ENCODE data around the gene RBM39. TPM values are rescaled to one million over a fixed set of nuclear protein-coding genes. Genes with fewer than 3 reads are reported as not detected.

The RBM39 gene
- total and polyA plus RNA-seq, 2 of the 8 experiments (the other 6 are each of a cell fraction or from before 2014, with no cell fraction given): 78.0 to 219 TPM

GRCh38 chr20:35657271-35657670 is 84.8 kb downstream of the RBM39 start:
- H2BK15ac ChIP-seq (ENCODE audit: low read length): no peak overlapping the region
- no peak overlapping the region for H3K14ac ChIP-seq (ENCODE audit: insufficient read length)
- H3K23me2 ChIP-seq (ENCODE audit: low read depth, low read length): no peaks in the 10 kb centered on the region
- H3K18ac ChIP-seq (ENCODE audit: extremely low read depth, low read length): no peak overlapping the region
- peaks cover 75 to 100% of the 10 kb centered on the region in 2 experiments for H3K79me2 ChIP-seq (ENCODE audit: control insufficient read depth in 1 of 2, insufficient read depth in 2 of 2, low read length in 2 of 2)
- POLR2A ChIA-PET (ENCODE audit: partially characterized antibody): interaction anchor here (0.8 to 3.7 kb wide), 7 partner anchors 8 to 85 kb away, joined by 4 to 28 read pairs (median 4); partner anchors contain the start of gene RBM39
- H3K36me3 ChIP-seq (ENCODE audit: control insufficient read depth in 2 of 4, insufficient read depth in 4 of 4, low read length in 3 of 4): peaks cover 10 to 35% (median 22%) of the 10 kb centered on the region in 4 experiments; a peak in 7 of 8 replicates
- no peak overlapping the region for H2BK20ac ChIP-seq (ENCODE audit: low read length)
- DNase-seq (ENCODE audit: low read depth in 1 of 2, low spot score in 2 of 2): no peak
- H3K4me3 ChIP-seq (ENCODE audit: extremely low read depth in 1 of 4, insufficient read depth in 2 of 4, low read depth in 3 of 4, low read length in 4 of 4): no peak overlapping the region
- TF ChIP-seq RAD21 (IDR thresholded peaks at IDR 0.05 in 1 of 2, conservative IDR thresholded peaks at IDR 0.05 in 1 of 2; ENCODE audit: low read depth in 2 of 2, low read length in 2 of 2) (no peak), MAFK (IDR thresholded peaks at IDR 0.05; ENCODE audit: low read depth, low read length) (no peak), SP1 (IDR thresholded peaks at IDR 0.05; ENCODE audit: low read depth, low read length) (no peak), HDAC2 (IDR thresholded peaks at IDR 0.05; ENCODE audit: borderline replicate concordance in 1 of 2, low read depth in 2 of 2, low read length in 2 of 2) (no peak), TAF7 (optimal IDR thresholded peaks at IDR 0.05; ENCODE audit: borderline replicate concordance, low read depth, low read length) (no peak), SRF (IDR thresholded peaks at IDR 0.05; ENCODE audit: low read depth, low read length) (no peak), CEBPB (IDR thresholded peaks at IDR 0.05; ENCODE audit: low read depth, low read length) (no peak), CTCF (IDR thresholded peaks at IDR 0.05; ENCODE audit: control extremely low read depth in 1 of 3, insufficient read depth in 1 of 3, low read depth in 1 of 3, low read length in 3 of 3) (no peak), JUN (IDR thresholded peaks at IDR 0.05; ENCODE audit: low read depth, low read length) (no peak), ASH2L (IDR thresholded peaks at IDR 0.05; ENCODE audit: low read length) (no peak), TEAD4 (IDR thresholded peaks at IDR 0.05; ENCODE audit: low read depth, low read length) (no peak), POLR2A (IDR thresholded peaks at IDR 0.05; ENCODE audit: control extremely low read depth in 1 of 2, low read depth in 2 of 2, low read length in 2 of 2) (no peak)
- no peak overlapping the region for H4K5ac ChIP-seq (ENCODE audit: insufficient read length, low read depth, low read length)
- peaks cover 0 to 4% (median 1%) of the 10 kb centered on the region in 4 experiments; a peak in 4 of 7 replicates for H3K4me1 ChIP-seq (replicated peaks in 1 of 4; ENCODE audit: control insufficient read depth in 3 of 4, insufficient read depth in 4 of 4, low read length in 3 of 4)
- H2AK5ac ChIP-seq (ENCODE audit: low read depth, low read length): no peak overlapping the region
- CTCF ChIA-PET (ENCODE audit: partially characterized antibody): interaction anchor here (0.8 to 1.1 kb wide), 3 partner anchors 12 to 545 kb away, joined by 3 read pairs; no protein-coding TSS in a partner anchor
- H3K56ac ChIP-seq (replicated peaks; ENCODE audit: insufficient read length, low read depth, low read length): no peak overlapping the region
- no peak overlapping the region for H3K4me2 ChIP-seq (ENCODE audit: insufficient read depth in 1 of 2, low read depth in 2 of 2, low read length in 2 of 2)
- H2BK120ac ChIP-seq (replicated peaks; ENCODE audit: low read depth, low read length): no peak overlapping the region
- no peak overlapping the region for H4K91ac ChIP-seq (replicated peaks; ENCODE audit: insufficient read length, low read length)
- H3K9me3 ChIP-seq (ENCODE audit: insufficient read depth in 2 of 2, low read depth in 1 of 2, low read length in 1 of 2): no peaks in the 10 kb centered on the region
- 77% methylated on average over 1 of the region's 1 CpG; no CpG with 5 or more reads in 1 of the 2 experiments for WGBS, 2 experiments (ENCODE audit: extremely low coverage in 1 of 2, insufficient coverage in 1 of 2, insufficient read length in 1 of 2, insufficient replicate concordance in 2 of 2, low coverage in 1 of 2, low lambda C conversion rate in 2 of 2, missing lambda C conversion rate in 1 of 2)
- peaks cover 59 to 64% of the 10 kb centered on the region in 2 experiments for H4K20me1 ChIP-seq (replicated peaks in 1 of 2; ENCODE audit: control insufficient read depth in 1 of 2, insufficient read depth in 2 of 2, low read length in 2 of 2)
- H3K27ac ChIP-seq (ENCODE audit: low read depth, low read length): no peak overlapping the region
- no peaks in the 10 kb centered on the region for H3K27me3 ChIP-seq (replicated peaks in 1 of 4; ENCODE audit: control insufficient read depth in 3 of 4, extremely low read depth in 1 of 4, insufficient read depth in 3 of 4, low read length in 3 of 4)
- no peak overlapping the region for H3K9ac ChIP-seq (replicated peaks in 1 of 4; ENCODE audit: extremely low read depth in 1 of 4, low read depth in 3 of 4, low read length in 3 of 4)
- H2BK5ac ChIP-seq (ENCODE audit: low read depth, low read length): no peak overlapping the region
- H3K4ac ChIP-seq (replicated peaks; ENCODE audit: insufficient read length, low read depth, low read length): no peak overlapping the region
- H3K79me1 ChIP-seq (ENCODE audit: low read depth, low read length): peaks cover 14% of the 10 kb centered on the region
- H4K8ac ChIP-seq (ENCODE audit: extremely low read depth, insufficient read depth, low read length): no peak overlapping the region
- no peak overlapping the region for H2BK12ac ChIP-seq (ENCODE audit: low read depth, low read length)
- no peak overlapping the region for H3K23ac ChIP-seq (ENCODE audit: insufficient read length)
- H2AFZ ChIP-seq (ENCODE audit: low read length): no peak overlapping the region
- no peak for FAIRE-seq
